Esophagus squamous epithelium (tissue), 4 donors: ENCODE results near the gene NCR1.
"Not testable (repeated sequence)": the region's sequence is repeated elsewhere in the genome, so short reads cannot be mapped to it uniquely, and the experiment has no call there.

ENCODE experiments used
- CTCF ChIP-seq, 6 experiments: fragments of 450-650 bp in 4 of 6; fragments of 200-600 bp in 2 of 6; sonication (generic) in 2 of 6; IDR thresholded peaks; one replicate each; pipeline ENCODE4 v1.5.1; 2016 to 2019; ENCODE audit warnings: antibody characterized with exemption in 6 of 6, mild to moderate bottlenecking in 4 of 6, moderate library complexity in 4 of 6
- POLR2A ChIP-seq, 4 donors: fragments of 450-650 bp; IDR thresholded peaks; one replicate each; pipeline ENCODE4 v1.6.1; 2017; ENCODE audit warnings: antibody characterized with exemption in 4 of 4, mild to moderate bottlenecking in 4 of 4, moderate library complexity in 3 of 4

DNA sequence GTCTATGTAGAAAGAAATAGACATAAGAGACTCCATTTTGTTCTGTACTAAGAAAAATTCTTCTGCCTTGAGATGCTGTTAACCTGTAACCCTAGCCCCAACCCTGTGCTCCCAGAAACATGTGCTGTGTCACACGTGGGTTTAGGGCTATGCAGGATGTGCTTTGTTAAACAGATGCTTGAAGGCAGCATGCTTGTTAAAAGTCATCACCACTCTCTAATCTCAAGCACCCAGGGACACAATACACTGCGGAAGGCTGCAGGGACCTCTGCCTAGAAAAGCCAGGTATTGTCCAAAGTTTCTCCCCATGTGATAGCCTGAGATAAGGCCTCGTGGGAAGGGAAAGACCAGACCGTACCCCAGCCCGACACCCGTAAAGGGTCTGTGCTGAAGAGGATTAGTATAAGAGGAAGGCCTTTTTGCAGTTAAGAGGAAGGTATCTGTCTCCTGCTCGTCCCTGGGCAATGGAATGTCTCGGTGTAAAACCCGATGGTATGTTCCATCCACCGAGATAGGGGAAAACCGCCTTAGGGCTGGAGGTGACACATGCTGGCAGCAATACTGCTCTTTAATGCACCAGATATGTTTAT, 37.9 kb downstream of the NCR1 start:
- not testable (repeated sequence) for TF ChIP-seq POLR2A, CTCF (IDR thresholded peaks at IDR 0.05)
